ENCODE data around the gene VILL. TPM values are rescaled to one million over a fixed set of nuclear protein-coding genes. Genes with fewer than 3 reads are reported as not detected.
A peak's percentile ranks its signal among the peaks of the same experiment; 100 is the strongest.

The VILL gene
- total RNA-seq, 1 experiment from 2014 or later = 5.7 TPM

- intact Hi-C loops (cut with micrococcal nuclease; ENCODE audit: unreplicated experiment) (no loop called here), in situ Hi-C loops (cut with HindIII; ENCODE audit: low pct_unique_long_range_greater_than_20kb, low sequenced_read_pairs) (no loop called here)
- Histone ChIP-seq H3K36me3 (ENCODE audit: control insufficient read depth, insufficient read depth, low read length) (no peaks in the 10 kb centered on the region), H3K4me1 (ENCODE audit: control insufficient read depth, insufficient read depth, low read length) (peaks cover 5% of the 10 kb centered on the region), H3K4me3 (ENCODE audit: low read depth in 2 of 2, low read length in 2 of 2) (peak overlapping the region; percentile 38 to 41), H3K27me3 (ENCODE audit: control insufficient read depth, insufficient read depth, low read length) (no peaks in the 10 kb centered on the region), H3K9me3 (ENCODE audit: control insufficient read depth, insufficient read depth, low read depth, low read length) (no peaks in the 10 kb centered on the region), H3K27ac (ENCODE audit: low read length) (no peak overlapping the region)
- BruUV-seq (replicated peaks) = no TSS peak
- no peak for TF ChIP-seq POLR2AphosphoS5 (IDR thresholded peaks at IDR 0.05; ENCODE audit: low read depth, low read length)
- no peak for TF ChIP-seq SIN3A (IDR thresholded peaks at IDR 0.05; ENCODE audit: borderline replicate concordance, insufficient read depth, low read depth, low read length)
- no peak for TF ChIP-seq REST (IDR thresholded peaks at IDR 0.05; ENCODE audit: insufficient read depth in 1 of 2, low read depth in 2 of 2, low read length in 1 of 2)
- TF ChIP-seq TCF7L2 (IDR thresholded peaks at IDR 0.05; ENCODE audit: low read depth, low read length) = no peak
- TF ChIP-seq CTCF (IDR thresholded peaks at IDR 0.05) = no peak
- ChIA-PET POLR2A (no interaction called here), CTCF (no interaction called here)
- ATAC-seq (no peak), DNase-seq (ENCODE audit: low read depth, low spot score) (no peak)
Observed at GRCh38 chr3:38028621-38029361, 38.2 kb downstream of the VILL start.

GRCh38 chr3:38029400-38030125 lies 39.0 kb downstream of the VILL start, which contains the start of gene PLCD1:
TSS of gene PLCD1 (minus strand) at chr3:38029642. CDS start at chr3:38029539, 103 bp downstream.
- H3K9me3 ChIP-seq (ENCODE audit: control insufficient read depth, insufficient read depth, low read depth, low read length) = no peaks in the 10 kb centered on the region
- ATAC-seq = no peak; the same call in 1 of the 2 replicates
- peak within 1 kb of the TSS; percentile 38 to 41 for H3K4me3 ChIP-seq (ENCODE audit: low read depth in 2 of 2, low read length in 2 of 2)
- H3K27me3 ChIP-seq (ENCODE audit: control insufficient read depth, insufficient read depth, low read length) = no peaks in the 10 kb centered on the region
- ChIA-PET CTCF (no interaction called here), POLR2A (no interaction called here)
- intact Hi-C loops (cut with micrococcal nuclease; ENCODE audit: unreplicated experiment) (no loop called here), in situ Hi-C loops (cut with HindIII; ENCODE audit: low pct_unique_long_range_greater_than_20kb, low sequenced_read_pairs) (no loop called here)
- no peak for DNase-seq (ENCODE audit: low read depth, low spot score)
- no TSS peak for BruUV-seq (replicated peaks)
- peaks cover 5% of the 10 kb centered on the region for H3K4me1 ChIP-seq (ENCODE audit: control insufficient read depth, insufficient read depth, low read length)
- H3K27ac ChIP-seq (ENCODE audit: low read length) = no peak within 1 kb of the TSS
- no peak for TF ChIP-seq REST (IDR thresholded peaks at IDR 0.05; ENCODE audit: insufficient read depth in 1 of 2, low read depth in 2 of 2, low read length in 1 of 2)
- TF ChIP-seq TCF7L2 (IDR thresholded peaks at IDR 0.05; ENCODE audit: low read depth, low read length) = no peak
- TF ChIP-seq SIN3A (IDR thresholded peaks at IDR 0.05; ENCODE audit: borderline replicate concordance, insufficient read depth, low read depth, low read length) = no peak
- TF ChIP-seq POLR2AphosphoS5 (IDR thresholded peaks at IDR 0.05; ENCODE audit: low read depth, low read length) = no peak
- TF ChIP-seq CTCF (IDR thresholded peaks at IDR 0.05) = no peak
- H3K36me3 ChIP-seq (ENCODE audit: control insufficient read depth, insufficient read depth, low read length) = no peaks in the 10 kb centered on the region

Measured in Panc1 (cell line).